ENCODE results near the gene NUP210L.

NUP210L gene

GRCh38 chr1:153946622-153947241 is 208.1 kb downstream of the NUP210L start, which contains the start of gene DENND4B:
TSS of gene DENND4B (minus strand) at chr1:153946718. CDS start at chr1:153944374, 2,344 bp downstream.
- TF ChIP-seq FOXP2 (optimal IDR thresholded peaks at IDR 0.05; ENCODE audit: control extremely low read depth, extremely low read length, insufficient read depth) (no peak), POLR2AphosphoS5 (IDR thresholded peaks at IDR 0.05; ENCODE audit: borderline replicate concordance, low read depth, low read length) (peak; percentile 8; the same call in 1 of the 2 replicates)
- DNase-seq (ENCODE audit: low read depth, low spot score), result no peak
- Histone ChIP-seq H3K9me3 (ENCODE audit: low read depth, low read length) (no peaks in the 10 kb centered on the region), H3K36me3 (ENCODE audit: insufficient read depth, low read length) (peaks cover 8% of the 10 kb centered on the region; the same call in 1 of the 2 replicates), H3K4me3 (peak within 1 kb of the TSS; percentile 92), H3K27ac (peak within 1 kb of the TSS; percentile 50; the same call in 1 of the 2 replicates), H3K9ac (ENCODE audit: insufficient read length) (peak within 1 kb of the TSS; percentile 84)

GRCh38 chr1:153945795-153946621 is 208.9 kb downstream of the NUP210L start:
- peak overlapping the region; percentile 50; the same call in 1 of the 2 replicates for H3K27ac ChIP-seq
- peaks cover 4% of the 10 kb centered on the region; the same call in 1 of the 2 replicates for H3K36me3 ChIP-seq (ENCODE audit: insufficient read depth, low read length)
- DNase-seq (ENCODE audit: low read depth, low spot score), result no peak
- peak overlapping the region; percentile 92 for H3K4me3 ChIP-seq
- no peak for TF ChIP-seq POLR2AphosphoS5 (IDR thresholded peaks at IDR 0.05; ENCODE audit: borderline replicate concordance, low read depth, low read length)
- no peak for TF ChIP-seq EZH2 (IDR thresholded peaks at IDR 0.05)
- TF ChIP-seq FOXP2 (optimal IDR thresholded peaks at IDR 0.05; ENCODE audit: control extremely low read depth, extremely low read length, insufficient read depth), result no peak
- no peaks in the 10 kb centered on the region for H3K9me3 ChIP-seq (ENCODE audit: low read depth, low read length)
- peak overlapping the region; percentile 84 for H3K9ac ChIP-seq (ENCODE audit: insufficient read length)

GRCh38 chr1:153945131-153945794 is 209.6 kb downstream of the NUP210L start:
- peaks cover 4% of the 10 kb centered on the region; the same call in 1 of the 2 replicates for H3K36me3 ChIP-seq (ENCODE audit: insufficient read depth, low read length)
- H3K9ac ChIP-seq (ENCODE audit: insufficient read length), result peak overlapping the region; percentile 84
- peak overlapping the region; percentile 92 for H3K4me3 ChIP-seq
- H3K9me3 ChIP-seq (ENCODE audit: low read depth, low read length), result no peaks in the 10 kb centered on the region
- H3K27ac ChIP-seq, result peak overlapping the region; percentile 63
- no peak for DNase-seq (ENCODE audit: low read depth, low spot score)
- TF ChIP-seq POLR2AphosphoS5 (IDR thresholded peaks at IDR 0.05; ENCODE audit: borderline replicate concordance, low read depth, low read length), result no peak; the same call in 1 of the 2 replicates
- TF ChIP-seq FOXP2 (optimal IDR thresholded peaks at IDR 0.05; ENCODE audit: control extremely low read depth, extremely low read length, insufficient read depth), result no peak
- TF ChIP-seq EZH2 (IDR thresholded peaks at IDR 0.05), result no peak

GRCh38 chr1:153944827-153945117 is 210.1 kb downstream of the NUP210L start:
- Histone ChIP-seq H3K9me3 (ENCODE audit: low read depth, low read length) (no peaks in the 10 kb centered on the region), H3K27ac (peak overlapping the region; percentile 63), H3K9ac (ENCODE audit: insufficient read length) (no peak overlapping the region), H3K4me3 (peak overlapping the region; percentile 92), H3K36me3 (ENCODE audit: insufficient read depth, low read length) (no peaks in the 10 kb centered on the region; the same call in 1 of the 2 replicates)
- TF ChIP-seq FOXP2 (optimal IDR thresholded peaks at IDR 0.05; ENCODE audit: control extremely low read depth, extremely low read length, insufficient read depth), result no peak
- TF ChIP-seq EZH2 (IDR thresholded peaks at IDR 0.05), result no peak
- TF ChIP-seq POLR2AphosphoS5 (IDR thresholded peaks at IDR 0.05; ENCODE audit: borderline replicate concordance, low read depth, low read length), result no peak
- DNase-seq (ENCODE audit: low read depth, low spot score), result no peak

- Histone ChIP-seq H3K27ac (peak overlapping the region; percentile 63), H3K9me3 (ENCODE audit: low read depth, low read length) (no peaks in the 10 kb centered on the region), H3K4me3 (peak overlapping the region; percentile 92; the same call in 1 of the 2 replicates), H3K9ac (ENCODE audit: insufficient read length) (no peak overlapping the region), H3K36me3 (ENCODE audit: insufficient read depth, low read length) (no peaks in the 10 kb centered on the region)
- TF ChIP-seq FOXP2 (optimal IDR thresholded peaks at IDR 0.05; ENCODE audit: control extremely low read depth, extremely low read length, insufficient read depth) (no peak), EZH2 (IDR thresholded peaks at IDR 0.05) (no peak), POLR2AphosphoS5 (IDR thresholded peaks at IDR 0.05; ENCODE audit: borderline replicate concordance, low read depth, low read length) (no peak)
- DNase-seq (ENCODE audit: low read depth, low spot score), result no peak
Observed at GRCh38 chr1:153944005-153944826, 210.7 kb downstream of the NUP210L start.

- H3K36me3 ChIP-seq (ENCODE audit: insufficient read depth, low read length), result no peaks in the 10 kb centered on the region; the same call in 1 of the 2 replicates
- no peak overlapping the region for H3K9ac ChIP-seq (ENCODE audit: insufficient read length)
- H3K4me3 ChIP-seq, result no peak overlapping the region
- TF ChIP-seq POLR2AphosphoS5 (IDR thresholded peaks at IDR 0.05; ENCODE audit: borderline replicate concordance, low read depth, low read length), result no peak
- DNase-seq (ENCODE audit: low read depth, low spot score), result no peak
- no peaks in the 10 kb centered on the region for H3K9me3 ChIP-seq (ENCODE audit: low read depth, low read length)
- H3K27ac ChIP-seq, result no peak overlapping the region
Observed at GRCh38 chr1:153942766-153943549, 211.9 kb downstream of the NUP210L start.

Measured in SK-N-MC (cell line).